Measurements from ENCODE around the gene ZBTB2.

DNA sequence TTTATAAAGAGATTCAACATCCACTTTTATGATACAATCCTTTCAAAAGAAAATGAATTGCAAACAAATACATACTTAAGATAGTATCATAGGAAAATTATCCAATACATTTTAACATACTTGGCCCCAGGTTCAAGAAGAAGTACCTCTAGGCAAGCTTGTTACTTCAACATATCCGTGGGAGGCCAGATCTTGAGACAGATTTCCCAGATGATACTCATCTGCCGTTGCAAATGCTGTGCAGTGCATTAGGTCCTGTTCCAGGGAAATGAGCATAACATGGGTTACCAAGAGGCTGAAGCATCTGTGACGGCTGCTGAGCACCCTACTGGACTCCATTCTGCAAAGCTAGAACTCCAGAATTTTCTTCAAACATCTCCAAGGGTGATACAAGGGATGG is 44.9 kb upstream of the ZBTB2 start:
- TF ChIP-seq, protein P1, sequence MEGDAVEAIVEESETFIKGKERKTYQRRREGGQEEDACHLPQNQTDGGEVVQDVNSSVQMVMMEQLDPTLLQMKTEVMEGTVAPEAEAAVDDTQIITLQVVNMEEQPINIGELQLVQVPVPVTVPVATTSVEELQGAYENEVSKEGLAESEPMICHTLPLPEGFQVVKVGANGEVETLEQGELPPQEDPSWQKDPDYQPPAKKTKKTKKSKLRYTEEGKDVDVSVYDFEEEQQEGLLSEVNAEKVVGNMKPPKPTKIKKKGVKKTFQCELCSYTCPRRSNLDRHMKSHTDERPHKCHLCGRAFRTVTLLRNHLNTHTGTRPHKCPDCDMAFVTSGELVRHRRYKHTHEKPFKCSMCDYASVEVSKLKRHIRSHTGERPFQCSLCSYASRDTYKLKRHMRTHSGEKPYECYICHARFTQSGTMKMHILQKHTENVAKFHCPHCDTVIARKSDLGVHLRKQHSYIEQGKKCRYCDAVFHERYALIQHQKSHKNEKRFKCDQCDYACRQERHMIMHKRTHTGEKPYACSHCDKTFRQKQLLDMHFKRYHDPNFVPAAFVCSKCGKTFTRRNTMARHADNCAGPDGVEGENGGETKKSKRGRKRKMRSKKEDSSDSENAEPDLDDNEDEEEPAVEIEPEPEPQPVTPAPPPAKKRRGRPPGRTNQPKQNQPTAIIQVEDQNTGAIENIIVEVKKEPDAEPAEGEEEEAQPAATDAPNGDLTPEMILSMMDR (conservative IDR thresholded peaks at IDR 0.05), result no peak
- TF ChIP-seq EZH2 (IDR thresholded peaks at IDR 0.05; ENCODE audit: low read depth), result no peak

Measured in PC-9 (cell line).